Posterior cingulate gyrus (tissue), 11 donors: ENCODE measurements around the gene POU6F2.
A peak's percentile ranks its signal among the peaks of the same experiment; 100 is the strongest.

Source experiments
- DNase-seq, 10 donors: peaks; one replicate each; pipeline versions ENCODE4 v3.0.0 to v3.0.0-alpha.2; 2020 to 2021; ENCODE audit warnings: mixed read lengths in 3 of 10
- intact Hi-C: fragments of 100-400 bp; cut with DNase I; formaldehyde crosslinking; loops from one replicate; pipeline ENCODE4 v1.15.1; 2023

POU6F2 gene

GRCh38 chr7:39333701-39334100 lies 356.0 kb downstream of the POU6F2 start:
- intact Hi-C loops, result no loop called here
- DNase-seq, result no peak

GRCh38 chr7:39336442-39336841 lies 358.7 kb downstream of the POU6F2 start:
- intact Hi-C loops, result no loop called here

GRCh38 chr7:39338716-39339115 lies 361.0 kb downstream of the POU6F2 start:
- no peak for DNase-seq
- intact Hi-C loops, result no loop called here

More at GRCh38 chr7:39336442-39336841, 358.7 kb downstream of the POU6F2 start:
- DNase-seq, result no peak

GRCh38 chr7:39339591-39339990 lies 361.9 kb downstream of the POU6F2 start:
- intact Hi-C loops, result no loop called here
- DNase-seq, result peak in 1 of 10 donors; percentile 72

- intact Hi-C loops, result no loop called here
These were observed 363.4 kb downstream of the POU6F2 start for GRCh38 chr7:39341083-39341482.

GRCh38 chr7:39342763-39343162 lies 365.1 kb downstream of the POU6F2 start:
- no peak for DNase-seq
- intact Hi-C loops, result no loop called here

More at GRCh38 chr7:39341083-39341482, 363.4 kb downstream of the POU6F2 start:
- DNase-seq, result no peak

GRCh38 chr7:39349452-39350123 lies 371.9 kb downstream of the POU6F2 start:
- intact Hi-C loops, result no loop called here
- DNase-seq, result peak in 1 of 10 donors; percentile 66

GRCh38 chr7:39353615-39354376 lies 376.1 kb downstream of the POU6F2 start:
- intact Hi-C loops, result no loop called here
- peak in 1 of 10 donors; percentile 70 for DNase-seq

- DNase-seq, result no peak
- intact Hi-C loops, result no loop called here
These were observed 378.0 kb downstream of the POU6F2 start for GRCh38 chr7:39355664-39356063.

- intact Hi-C loops, result no loop called here
- no peak for DNase-seq
These were observed 378.6 kb downstream of the POU6F2 start for GRCh38 chr7:39356172-39356925.

- intact Hi-C loops, result no loop called here
- no peak for DNase-seq
These were observed 379.9 kb downstream of the POU6F2 start for GRCh38 chr7:39357648-39358047.

GRCh38 chr7:39360038-39360437 lies 382.3 kb downstream of the POU6F2 start:
- intact Hi-C loops, result no loop called here
- no peak for DNase-seq

- intact Hi-C loops, result no loop called here
- no peak for DNase-seq
These were observed 383.1 kb downstream of the POU6F2 start for GRCh38 chr7:39360766-39361165.

GRCh38 chr7:39365751-39366295 lies 388.1 kb downstream of the POU6F2 start:
- DNase-seq, result no peak
- intact Hi-C loops, result no loop called here

- intact Hi-C loops, result no loop called here
- DNase-seq, result no peak
These were observed 389.7 kb downstream of the POU6F2 start for GRCh38 chr7:39367451-39367850.

- intact Hi-C loops, result no loop called here
- no peak for DNase-seq
These were observed 390.2 kb downstream of the POU6F2 start for GRCh38 chr7:39367943-39368342.

- intact Hi-C loops, result no loop called here
- DNase-seq, result no peak
These were observed 394.7 kb downstream of the POU6F2 start for GRCh38 chr7:39372383-39372782.

- no peak for DNase-seq
These were observed 396.8 kb downstream of the POU6F2 start for GRCh38 chr7:39374436-39375040.

GRCh38 chr7:39375047-39375873 lies 397.6 kb downstream of the POU6F2 start:
- DNase-seq, result no peak
- intact Hi-C loops, result no loop called here

More at GRCh38 chr7:39374436-39375040, 396.8 kb downstream of the POU6F2 start:
- intact Hi-C loops, result no loop called here

GRCh38 chr7:39375874-39376190 lies 398.1 kb downstream of the POU6F2 start:
- no peak for DNase-seq
- intact Hi-C loops, result no loop called here
